Measurements from ENCODE around the gene PPP1R16B. TPM values are rescaled to one million over a fixed set of nuclear protein-coding genes. Genes with fewer than 3 reads are reported as not detected.

PPP1R16B gene
- total and polyA plus RNA-seq, 9 donors: 0.92 to 56.4 (median 2.9) TPM

- intact Hi-C loops (cut with DNase I): no loop called here
- no peaks in the 10 kb centered on the region for H3K36me3 ChIP-seq
- H3K4me1 ChIP-seq (ENCODE audit: insufficient read depth): no peaks in the 10 kb centered on the region
- no peak overlapping the region for H3K4me3 ChIP-seq
- H3K9me3 ChIP-seq: no peaks in the 10 kb centered on the region
- no peak for TF ChIP-seq CTCF (IDR thresholded peaks at IDR 0.05)
- TF ChIP-seq POLR2A (IDR thresholded peaks at IDR 0.05): no peak
- TF ChIP-seq EP300 (IDR thresholded peaks at IDR 0.05): no peak
- no peaks in the 10 kb centered on the region for H3K27me3 ChIP-seq
- WGBS, 3 donors: 67 to 94% (median 92%) methylated on average over 2 of the region's 2 CpGs
- H3K27ac ChIP-seq: no peak overlapping the region
- DNase-seq: no peak
Observed at GRCh38 chr20:38950254-38950653, 144.8 kb downstream of the PPP1R16B start.

- intact Hi-C loops (cut with DNase I): no loop called here
- H3K4me3 ChIP-seq: no peak overlapping the region
- H3K27ac ChIP-seq: no peak overlapping the region
- no peak for TF ChIP-seq POLR2A (IDR thresholded peaks at IDR 0.05)
- no peak for DNase-seq
- H3K36me3 ChIP-seq: no peaks in the 10 kb centered on the region
- no peaks in the 10 kb centered on the region for H3K9me3 ChIP-seq
- 89 to 96% (median 95%) methylated on average over 9 of the region's 9 CpGs for WGBS, 3 donors
- no peaks in the 10 kb centered on the region for H3K4me1 ChIP-seq (ENCODE audit: insufficient read depth)
- H3K27me3 ChIP-seq: no peaks in the 10 kb centered on the region
Observed at GRCh38 chr20:38951611-38952010, 146.1 kb downstream of the PPP1R16B start.

- Histone ChIP-seq H3K4me1 (ENCODE audit: insufficient read depth) (no peaks in the 10 kb centered on the region), H3K4me3 (no peak overlapping the region), H3K27me3 (no peaks in the 10 kb centered on the region), H3K36me3 (no peaks in the 10 kb centered on the region), H3K27ac (no peak overlapping the region), H3K9me3 (no peaks in the 10 kb centered on the region)
- DNase-seq: no peak
- TF ChIP-seq EP300 (IDR thresholded peaks at IDR 0.05) (no peak), CTCF (IDR thresholded peaks at IDR 0.05) (no peak), POLR2A (IDR thresholded peaks at IDR 0.05) (no peak)
- 95 to 97% (median 95%) methylated on average over 6 of the region's 6 CpGs for WGBS, 3 donors
- intact Hi-C loops (cut with DNase I): no loop called here
Observed at GRCh38 chr20:38952153-38952552, 146.7 kb downstream of the PPP1R16B start.

GRCh38 chr20:38953630-38954340 lies 148.3 kb downstream of the PPP1R16B start:
- DNase-seq: no peak
- no peaks in the 10 kb centered on the region for H3K9me3 ChIP-seq
- H3K27ac ChIP-seq: no peak overlapping the region
- H3K36me3 ChIP-seq: no peaks in the 10 kb centered on the region
- no peaks in the 10 kb centered on the region for H3K4me1 ChIP-seq (ENCODE audit: insufficient read depth)
- 96 to 97% (median 97%) methylated on average over 8 of the region's 8 CpGs for WGBS, 3 donors
- no peaks in the 10 kb centered on the region for H3K27me3 ChIP-seq
- H3K4me3 ChIP-seq: no peak overlapping the region
- TF ChIP-seq EP300 (IDR thresholded peaks at IDR 0.05) (no peak), CTCF (IDR thresholded peaks at IDR 0.05) (no peak), POLR2A (IDR thresholded peaks at IDR 0.05) (no peak)
- intact Hi-C loops (cut with DNase I): no loop called here

GRCh38 chr20:38957235-38957876 lies 151.9 kb downstream of the PPP1R16B start:
- no peak overlapping the region for H3K27ac ChIP-seq
- H3K36me3 ChIP-seq: no peaks in the 10 kb centered on the region
- no peaks in the 10 kb centered on the region for H3K9me3 ChIP-seq
- 91 to 95% (median 93%) methylated on average over 5 of the region's 5 CpGs for WGBS, 3 donors
- no peak for TF ChIP-seq POLR2A (IDR thresholded peaks at IDR 0.05)
- TF ChIP-seq EP300 (IDR thresholded peaks at IDR 0.05): no peak
- TF ChIP-seq CTCF (IDR thresholded peaks at IDR 0.05): no peak
- H3K4me1 ChIP-seq (ENCODE audit: insufficient read depth): no peaks in the 10 kb centered on the region
- H3K4me3 ChIP-seq: no peak overlapping the region
- no peak for DNase-seq
- intact Hi-C loops (cut with DNase I): no loop called here
- H3K27me3 ChIP-seq: no peaks in the 10 kb centered on the region

Measured in ovary (tissue), 9 donors.